OCI-LY3 (cell line): Measurements from ENCODE around the gene MFGE8.

Source experiments
- H2AFZ ChIP-seq: fragments of 200-600, 300-600 bp; shearing (Covaris generic); 2 replicates; pipeline ENCODE4 v1.6.0; 2014; ENCODE audit warnings: antibody characterized with exemption, low read depth, low read length
- H3K27ac ChIP-seq: fragments of 200-600, 300-600 bp; sonication (generic); 2 replicates; pipeline ENCODE4 v1.5.1; 2014; ENCODE audit warnings: mild to moderate bottlenecking, low read length, moderate library complexity, mixed read lengths
- H3K27me3 ChIP-seq: fragments of 200-600, 300-600 bp; sonication (generic); 2 replicates; pipeline ENCODE4 v1.6.1; 2014; ENCODE audit warnings: low read depth, low read length, mixed read lengths
- H3K36me3 ChIP-seq: fragments of 200-600, 300-600 bp; sonication (generic); replicated peaks from 2 replicates; pipeline ENCODE3; 2014; ENCODE audit warnings: low read depth, low read length, mixed read lengths
- H3K4me1 ChIP-seq: fragments of 300-600, 200-600 bp; sonication (generic); 2 replicates; pipeline ENCODE4 v1.6.1; 2014; ENCODE audit warnings: low read length, mixed read lengths
- H3K4me2 ChIP-seq: fragments of 200-600, 300-600 bp; sonication (generic); 2 replicates; pipeline ENCODE4 v1.6.1; 2014; ENCODE audit warnings: low read length, mixed read lengths
- H3K4me3 ChIP-seq: fragments of 300-600, 200-600 bp; sonication (generic); 2 replicates; pipeline ENCODE4 v1.5.1; 2014; ENCODE audit warnings: antibody characterized with exemption, mild to moderate bottlenecking, low read length, moderate library complexity
- H3K79me2 ChIP-seq: fragments of 300-600, 200-600 bp; shearing (Covaris generic); 2 replicates; pipeline ENCODE4 v1.6.1; 2014; ENCODE audit warnings: mild to moderate bottlenecking, low read length, mixed read lengths
- H3K9ac ChIP-seq: fragments of 300-600, 200-600 bp; shearing (Covaris generic); 2 replicates; pipeline ENCODE4 v1.6.0; 2014; ENCODE audit warnings: mild to moderate bottlenecking, low read length, moderate library complexity
- H3K9me3 ChIP-seq: fragments of 200-600, 300-600 bp; shearing (Covaris generic); 2 replicates; pipeline ENCODE4 v1.6.1; 2014; ENCODE audit warnings: low read length, mixed read lengths; ENCODE audit not compliant: insufficient read depth
- H4K20me1 ChIP-seq: fragments of 200-600, 300-600 bp; sonication (generic); 2 replicates; pipeline ENCODE4 v1.6.1; 2016; ENCODE audit warnings: low read length, mixed read lengths; ENCODE audit not compliant: insufficient read depth
- EZH2phosphoT487 ChIP-seq: fragments of 200-600 bp; shearing (Covaris generic); IDR thresholded peaks from 2 replicates; pipeline ENCODE4 v1.6.1; 2018; ENCODE audit warnings: antibody characterized with exemption, mixed run types, low read depth
- TF ChIP-seq, protein P1 (sequence below): fragments of 200-600, 300-600 bp; sonication (generic); IDR thresholded peaks from 2 replicates; pipeline ENCODE4 v1.5.1; 2014; ENCODE audit warnings: antibody characterized with exemption, low read length, low read depth

MFGE8 gene

DNA sequence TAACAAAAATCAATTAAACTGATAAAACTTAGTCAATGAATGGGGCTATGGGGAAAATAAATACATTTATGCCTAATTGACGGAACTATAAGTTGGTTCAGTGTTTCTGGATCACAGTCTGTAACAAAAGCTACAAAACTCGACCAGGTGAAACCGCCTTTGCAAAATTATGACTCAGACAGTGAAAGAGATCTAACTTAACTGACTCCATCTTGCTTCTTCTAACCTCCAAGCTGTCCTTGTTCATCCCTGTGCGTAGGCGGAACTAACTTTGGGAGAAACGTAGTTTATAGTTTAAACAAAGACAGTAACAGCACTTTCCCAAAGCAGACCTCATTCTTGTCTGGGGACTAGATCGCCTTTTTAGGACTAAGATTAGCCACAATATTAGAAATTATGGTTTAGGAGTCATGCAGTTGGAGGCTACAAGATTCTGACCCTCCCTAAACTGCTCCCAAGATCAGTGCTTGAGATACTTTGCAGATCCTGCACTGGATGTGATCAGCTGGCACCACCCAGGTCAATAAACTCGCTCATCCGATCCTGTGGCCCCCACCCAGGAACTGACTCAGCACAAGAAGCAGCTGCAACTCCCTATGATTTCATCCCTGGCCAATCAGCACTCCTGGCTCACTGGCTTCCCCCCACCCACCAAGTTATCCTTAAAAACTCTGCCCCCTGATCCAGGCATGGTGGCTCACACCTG lies 7.2 kb upstream of the MFGE8 start:
- Histone ChIP-seq H3K9me3 (no peaks in the 10 kb centered on the region), H3K4me3 (peak overlapping the region; percentile 52), H3K9ac (peak overlapping the region; percentile 29; the same call in 1 of the 2 replicates), H3K4me1 (peaks cover 36% of the 10 kb centered on the region), H4K20me1 (no peaks in the 10 kb centered on the region), H3K27me3 (peaks cover 15% of the 10 kb centered on the region), H2AFZ (peak overlapping the region; percentile 2; the same call in 1 of the 2 replicates), H3K27ac (peak overlapping the region; percentile 12; the same call in 1 of the 2 replicates), H3K4me2 (peak overlapping the region; percentile 70), H3K36me3 (no peaks in the 10 kb centered on the region), H3K79me2 (no peaks in the 10 kb centered on the region)
- TF ChIP-seq, protein P1, sequence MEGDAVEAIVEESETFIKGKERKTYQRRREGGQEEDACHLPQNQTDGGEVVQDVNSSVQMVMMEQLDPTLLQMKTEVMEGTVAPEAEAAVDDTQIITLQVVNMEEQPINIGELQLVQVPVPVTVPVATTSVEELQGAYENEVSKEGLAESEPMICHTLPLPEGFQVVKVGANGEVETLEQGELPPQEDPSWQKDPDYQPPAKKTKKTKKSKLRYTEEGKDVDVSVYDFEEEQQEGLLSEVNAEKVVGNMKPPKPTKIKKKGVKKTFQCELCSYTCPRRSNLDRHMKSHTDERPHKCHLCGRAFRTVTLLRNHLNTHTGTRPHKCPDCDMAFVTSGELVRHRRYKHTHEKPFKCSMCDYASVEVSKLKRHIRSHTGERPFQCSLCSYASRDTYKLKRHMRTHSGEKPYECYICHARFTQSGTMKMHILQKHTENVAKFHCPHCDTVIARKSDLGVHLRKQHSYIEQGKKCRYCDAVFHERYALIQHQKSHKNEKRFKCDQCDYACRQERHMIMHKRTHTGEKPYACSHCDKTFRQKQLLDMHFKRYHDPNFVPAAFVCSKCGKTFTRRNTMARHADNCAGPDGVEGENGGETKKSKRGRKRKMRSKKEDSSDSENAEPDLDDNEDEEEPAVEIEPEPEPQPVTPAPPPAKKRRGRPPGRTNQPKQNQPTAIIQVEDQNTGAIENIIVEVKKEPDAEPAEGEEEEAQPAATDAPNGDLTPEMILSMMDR = no peak
- TF ChIP-seq EZH2phosphoT487 = no peak

DNA sequence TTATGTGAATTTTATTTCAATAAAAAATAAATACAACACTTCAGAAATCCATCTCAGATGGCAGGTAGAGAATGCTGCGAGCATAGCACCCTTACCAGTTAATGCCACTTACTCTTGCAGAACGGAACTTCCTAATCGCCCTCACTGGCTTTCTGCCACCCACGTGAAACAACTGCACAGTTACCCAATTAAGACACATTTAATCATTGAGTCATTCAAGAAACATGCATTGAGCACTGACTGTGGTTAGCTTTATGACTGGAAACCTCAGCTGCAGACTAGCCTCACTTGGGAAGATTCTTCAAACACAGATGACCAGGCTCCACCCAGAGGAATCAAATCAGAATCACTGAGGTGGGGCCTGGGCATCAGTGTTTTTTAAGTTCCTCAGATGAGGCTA lies 5.6 kb upstream of the MFGE8 start:
- H2AFZ ChIP-seq = no peak overlapping the region
- H3K4me1 ChIP-seq = peaks cover 36% of the 10 kb centered on the region
- no peaks in the 10 kb centered on the region for H4K20me1 ChIP-seq
- peak overlapping the region; percentile 16 for H3K4me3 ChIP-seq
- peaks cover 15% of the 10 kb centered on the region for H3K27me3 ChIP-seq
- H3K9me3 ChIP-seq = no peaks in the 10 kb centered on the region
- H3K27ac ChIP-seq = no peak overlapping the region
- no peak overlapping the region for H3K9ac ChIP-seq
- H3K79me2 ChIP-seq = no peaks in the 10 kb centered on the region
- H3K36me3 ChIP-seq = no peaks in the 10 kb centered on the region
- H3K4me2 ChIP-seq = peak overlapping the region; percentile 70
- TF ChIP-seq, protein P1 = no peak
- TF ChIP-seq EZH2phosphoT487 = no peak

DNA sequence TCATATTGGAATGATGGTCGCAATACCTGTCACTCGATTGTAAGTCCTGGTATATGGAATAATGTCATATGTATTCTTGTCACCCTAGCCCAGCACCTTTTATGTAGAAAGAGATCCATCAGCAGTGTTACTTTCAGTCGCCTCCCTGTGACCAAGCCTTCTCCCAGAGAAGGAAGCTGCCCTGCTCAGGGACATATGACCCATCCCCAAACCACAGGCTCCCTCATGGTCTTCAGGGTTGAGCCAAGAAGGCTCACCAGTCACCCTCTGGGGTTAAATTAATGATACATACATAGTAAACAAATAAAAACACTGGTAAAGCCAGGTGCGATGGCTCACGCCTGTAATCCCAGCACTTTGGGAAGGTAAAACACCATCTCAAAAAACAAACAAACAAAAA lies 4.6 kb upstream of the MFGE8 start:
- Histone ChIP-seq H3K9ac (no peak overlapping the region), H3K36me3 (no peaks in the 10 kb centered on the region), H3K79me2 (no peaks in the 10 kb centered on the region), H2AFZ (no peak overlapping the region), H3K4me1 (peaks cover 36% of the 10 kb centered on the region), H3K27me3 (peaks cover 15% of the 10 kb centered on the region), H3K27ac (no peak overlapping the region), H3K4me2 (no peak overlapping the region), H3K9me3 (no peaks in the 10 kb centered on the region), H4K20me1 (no peaks in the 10 kb centered on the region), H3K4me3 (no peak overlapping the region)
- TF ChIP-seq EZH2phosphoT487 = no peak
- TF ChIP-seq, protein P1 = no peak

DNA sequence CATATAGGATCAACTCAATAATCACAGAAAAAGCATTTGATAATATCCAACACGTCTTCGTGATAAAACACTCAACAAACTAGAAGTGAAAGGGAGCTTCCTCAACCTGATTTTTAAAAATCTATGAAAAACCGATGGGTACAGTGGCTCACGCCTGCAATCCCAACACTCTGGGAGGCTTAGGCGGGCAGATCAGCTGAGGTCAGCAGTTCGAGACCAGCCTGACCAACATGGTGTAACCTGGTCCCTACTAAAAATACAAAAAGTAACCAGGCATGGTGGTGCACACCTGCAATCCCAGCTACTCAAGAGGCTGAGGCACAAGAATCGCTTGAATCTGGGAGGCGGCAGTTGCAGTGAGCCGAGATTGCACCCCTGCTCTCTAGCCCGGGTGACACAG lies 2.2 kb upstream of the MFGE8 start:
- H3K27ac ChIP-seq = no peak overlapping the region
- H3K4me2 ChIP-seq = no peak overlapping the region
- no peak overlapping the region for H2AFZ ChIP-seq
- H4K20me1 ChIP-seq = no peaks in the 10 kb centered on the region
- H3K9me3 ChIP-seq = no peaks in the 10 kb centered on the region
- H3K27me3 ChIP-seq = peaks cover 5% of the 10 kb centered on the region
- TF ChIP-seq EZH2phosphoT487 = no peak
- TF ChIP-seq, protein P1 = no peak
- no peaks in the 10 kb centered on the region for H3K79me2 ChIP-seq
- H3K4me3 ChIP-seq = no peak overlapping the region
- H3K36me3 ChIP-seq = no peaks in the 10 kb centered on the region
- peaks cover 29% of the 10 kb centered on the region for H3K4me1 ChIP-seq
- no peak overlapping the region for H3K9ac ChIP-seq
